Heart right ventricle (tissue), 16 donors: ENCODE data around the gene KRT222. TPM values are rescaled to one million over a fixed set of nuclear protein-coding genes. Genes with fewer than 3 reads are reported as not detected.

ENCODE experiments used
- ATAC-seq, 8 donors: fragments of 200-7000 bp; cut with Tn5 transposase; one replicate each; pipeline ENCODE4 v1.9.1; 2020; ENCODE audit warnings: mild to moderate bottlenecking in 8 of 8, moderate library complexity in 8 of 8, moderate number of reproducible peaks in 1 of 8
- DNase-seq, 2 donors: peaks; one replicate each; pipeline ENCODE4 v3.0.0-alpha.2; 2020
- H3K27ac ChIP-seq, 10 donors: fragments of 200-600 bp; sonication (generic) in 2 of 10; one replicate each; pipeline versions ENCODE4 v1.5.0 to v1.8.0; 2020 to 2022; ENCODE audit warnings: mild to moderate bottlenecking in 3 of 10
- H3K27me3 ChIP-seq, 7 donors: fragments of 200-600 bp; one replicate each; pipeline ENCODE4 v1.8.0; 2021 to 2022; ENCODE audit warnings: mild to moderate bottlenecking in 2 of 7
- H3K36me3 ChIP-seq, 9 donors: fragments of 200-600 bp; sonication (generic) in 1 of 9; one replicate each; pipeline versions ENCODE4 v1.5.0 to v1.8.0; 2020 to 2022; ENCODE audit warnings: mild to moderate bottlenecking in 2 of 9
- H3K4me1 ChIP-seq, 9 donors: fragments of 200-600 bp; sonication (generic) in 1 of 9; one replicate each; pipeline versions ENCODE4 v1.5.0 to v1.8.0; 2020 to 2022; ENCODE audit warnings: mild to moderate bottlenecking in 4 of 9
- H3K4me3 ChIP-seq, 10 donors: fragments of 200-600 bp; sonication (generic) in 2 of 10; one replicate each; pipeline versions ENCODE4 v1.5.0 to v1.8.0; 2020 to 2022; ENCODE audit warnings: mild to moderate bottlenecking in 7 of 10, moderate library complexity in 2 of 10
- H3K9me3 ChIP-seq, 11 donors: fragments of 200-600 bp in 10 of 11; sonication (generic) in 2 of 11; one replicate each; pipeline versions ENCODE4 v1.5.0 to v1.8.0; 2013 to 2022; ENCODE audit warnings: mild to moderate bottlenecking in 2 of 11, control low read depth in 1 of 11, moderate library complexity in 1 of 11
- CTCF ChIP-seq, 9 donors: fragments of 200-600 bp; sonication (generic) in 2 of 9; IDR thresholded peaks; one replicate each; pipeline versions ENCODE4 v1.5.0 to v1.8.0; 2021 to 2022; ENCODE audit warnings: antibody characterized with exemption in 9 of 9, mild to moderate bottlenecking in 5 of 9, moderate library complexity in 1 of 9
- WGBS, 2 donors: extraction: QIAGEN DNeasy Blood & Tissue Kit; methylation state at CpG; one replicate each; pipeline ENCODE4 v1.1.7; 2013; ENCODE audit warnings: inconsistent platforms in 1 of 2; 5-methylcytosine and 5-hydroxymethylcytosine counted together
- intact Hi-C, 10 donors: fragments of 100-400 bp; cut with DNase I; formaldehyde crosslinking; loops; one replicate each; pipeline versions ENCODE4 v1.11.1 to v1.14.2; 2022
- polyA plus RNA-seq, 2 donors: library from polyadenylated mRNA; stranded (reverse); fragments of 200-250 nt; gene quantifications; one replicate each; pipeline ENCODE4 v1.2.3, GENCODE V29; 2013
- total RNA-seq, 10 donors: library from RNA; stranded (reverse); fragmentation: NEBNext Ultra II Directional in 3 of 10; extraction: Animal tissue kit (Norgen Biotek cat#: 25700) in 3 of 10; gene quantifications; one replicate each; pipeline versions ENCODE4 v1.2.1 to v1.2.4, GENCODE V29; 2021 to 2023
- donor health status: Arrhythmogenic right ventricular cardiomyopathy.
- donor health status: ischemic (EF 13 %, LVEDD 7.1; RV severe dilation, severe dysfunction).
- donor health status: healthy with polysubstance abuse.
- donor health status: DM: no; HTN: yes; CAD: no.
- donor health status: DM: no; HTN: no; CAD: no.
- donor health status: ischemic (EF 25% LVEDD 6.9; RV normal size, moderate dysfunction).
- donor health status: ischemic (EF 25% LVEDD 5.7; RV mildly dilated, moderate dysfunction).
- donor health status: healthy.
- donor health status: DM: yes; HTN: yes; CAD: no.
- donor health status: Ischemic cardiomyopathy.
- donor health status: ischemic (EF 35%, LVEDD 5.7; RV mildly dilated, moderate dysfunction).
- donor health status: nonischemic (EF 11% LVEDD 7.7; RV severe dilation, severe dysfunction).
- donor health status: DM: yes; HTN: yes; CAD: no.
- donor health status: PGD.
- donor health status: ischemic (EF 29% LVEDD 5.4; RV normal size, mild dysfunction).
- donor health status: nonischemic (EF 23%, LVEDD 6.1; RV moderate dilation, normal function).

Gene KRT222
- total and polyA plus RNA-seq, 12 donors, result 0.07 to 0.57 (median 0.21) TPM; not detected in 7

DNA sequence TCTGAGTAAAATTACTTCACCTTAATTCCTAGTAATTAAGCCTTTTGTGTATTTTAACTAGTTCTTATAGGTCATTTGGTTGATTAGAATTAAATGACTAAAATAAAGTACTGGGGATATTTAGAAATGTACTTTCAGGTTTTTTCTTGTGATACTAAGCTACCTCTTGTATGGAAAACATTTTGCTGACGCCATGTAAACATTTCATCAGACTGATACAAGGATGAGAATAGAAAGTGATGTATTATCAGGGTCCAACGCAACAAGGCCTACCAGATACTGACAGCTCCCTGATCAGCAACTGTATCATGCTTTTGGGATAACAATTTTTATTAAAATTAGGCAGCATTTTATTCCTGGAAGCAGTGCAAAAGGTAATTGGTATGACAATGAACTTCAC is 19.0 kb downstream of the KRT222 start:
- Histone ChIP-seq H3K9me3 (no peaks in the 10 kb centered on the region), H3K36me3 (peaks cover 0 to 49% (median 28%) of the 10 kb centered on the region in 9 donors), H3K27me3 (no peaks in the 10 kb centered on the region), H3K4me3 (peak overlapping the region in 6 of 10 donors; percentile 76 to 91 (median 88)), H3K27ac (no peak overlapping the region), H3K4me1 (peaks cover 14 to 57% (median 33%) of the 10 kb centered on the region in 9 donors)
- DNase-seq, result no peak
- WGBS, 2 donors, result 37 to 41% methylated on average over 2 of the region's 2 CpGs
- TF ChIP-seq CTCF (IDR thresholded peaks at IDR 0.05), result no peak
- ATAC-seq, result no peak
- intact Hi-C loops, result no loop called here

GRCh38 chr17:40645291-40645690 is 19.7 kb downstream of the KRT222 start:
- intact Hi-C loops, result no loop called here
- H3K36me3 ChIP-seq, result peaks cover 0 to 56% (median 31%) of the 10 kb centered on the region in 9 donors
- peaks cover 14 to 63% (median 36%) of the 10 kb centered on the region in 9 donors for H3K4me1 ChIP-seq

GRCh38 chr17:40637931-40638330 is 27.0 kb downstream of the KRT222 start:
- Histone ChIP-seq H3K4me1 (peaks cover 0 to 29% (median 6%) of the 10 kb centered on the region in 9 donors), H3K27ac (no peak overlapping the region), H3K36me3 (peaks cover 0 to 100% (median 50%) of the 10 kb centered on the region in 9 donors), H3K4me3 (no peak overlapping the region), H3K27me3 (no peaks in the 10 kb centered on the region), H3K9me3 (no peaks in the 10 kb centered on the region)
- WGBS, 2 donors, result 71 to 73% methylated on average over 2 of the region's 2 CpGs
- DNase-seq, result no peak
- intact Hi-C loops, result no loop called here
- no peak for ATAC-seq
- no peak for TF ChIP-seq CTCF (IDR thresholded peaks at IDR 0.05)

More at GRCh38 chr17:40645291-40645690, 19.7 kb downstream of the KRT222 start:
- H3K27ac ChIP-seq, result no peak overlapping the region
- TF ChIP-seq CTCF (IDR thresholded peaks at IDR 0.05), result no peak
- H3K27me3 ChIP-seq, result no peaks in the 10 kb centered on the region
- H3K4me3 ChIP-seq, result no peak overlapping the region
- ATAC-seq, result no peak
- no peak for DNase-seq
- H3K9me3 ChIP-seq, result no peaks in the 10 kb centered on the region

GRCh38 chr17:40633871-40634270 is 31.1 kb downstream of the KRT222 start:
- no peak overlapping the region for H3K4me3 ChIP-seq
- ATAC-seq (no peak), DNase-seq (no peak)
- peaks cover 0 to 1% (median 0%) of the 10 kb centered on the region in 9 donors for H3K4me1 ChIP-seq
- WGBS, 2 donors, result 64 to 68% methylated on average over 1 of the region's 1 CpG
- no peaks in the 10 kb centered on the region for H3K9me3 ChIP-seq
- no peak for TF ChIP-seq CTCF (IDR thresholded peaks at IDR 0.05)
- intact Hi-C loops, result no loop called here
- H3K27me3 ChIP-seq, result no peaks in the 10 kb centered on the region
- H3K27ac ChIP-seq, result no peak overlapping the region
- H3K36me3 ChIP-seq, result peaks cover 0 to 100% (median 69%) of the 10 kb centered on the region in 9 donors
